LNCaP clone FGC (cell line): ENCODE data around the gene TACR1.

Source experiments
- DNase-seq: peaks from one replicate; pipeline ENCODE4 v3.0.0-alpha.2; 2011; ENCODE audit warnings: low read depth
- H3K4me3 ChIP-seq: 2 replicates; pipeline ENCODE4 v1.5.1; 2011; ENCODE audit warnings: mild to moderate bottlenecking, low read depth, low read length, control low read depth
- TF ChIP-seq, protein P1 (sequence below): IDR thresholded peaks from 2 replicates; pipeline ENCODE4 v1.5.1; 2012; ENCODE audit warnings: mild to moderate bottlenecking; ENCODE audit not compliant: control insufficient read depth, insufficient read depth; ENCODE audit errors: extremely low read depth

TACR1 gene

GRCh38 chr2:75074708-75075107 is 124.6 kb downstream of the TACR1 start:
- TF ChIP-seq, protein P1, sequence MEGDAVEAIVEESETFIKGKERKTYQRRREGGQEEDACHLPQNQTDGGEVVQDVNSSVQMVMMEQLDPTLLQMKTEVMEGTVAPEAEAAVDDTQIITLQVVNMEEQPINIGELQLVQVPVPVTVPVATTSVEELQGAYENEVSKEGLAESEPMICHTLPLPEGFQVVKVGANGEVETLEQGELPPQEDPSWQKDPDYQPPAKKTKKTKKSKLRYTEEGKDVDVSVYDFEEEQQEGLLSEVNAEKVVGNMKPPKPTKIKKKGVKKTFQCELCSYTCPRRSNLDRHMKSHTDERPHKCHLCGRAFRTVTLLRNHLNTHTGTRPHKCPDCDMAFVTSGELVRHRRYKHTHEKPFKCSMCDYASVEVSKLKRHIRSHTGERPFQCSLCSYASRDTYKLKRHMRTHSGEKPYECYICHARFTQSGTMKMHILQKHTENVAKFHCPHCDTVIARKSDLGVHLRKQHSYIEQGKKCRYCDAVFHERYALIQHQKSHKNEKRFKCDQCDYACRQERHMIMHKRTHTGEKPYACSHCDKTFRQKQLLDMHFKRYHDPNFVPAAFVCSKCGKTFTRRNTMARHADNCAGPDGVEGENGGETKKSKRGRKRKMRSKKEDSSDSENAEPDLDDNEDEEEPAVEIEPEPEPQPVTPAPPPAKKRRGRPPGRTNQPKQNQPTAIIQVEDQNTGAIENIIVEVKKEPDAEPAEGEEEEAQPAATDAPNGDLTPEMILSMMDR = no peak
- no peak overlapping the region for H3K4me3 ChIP-seq
- DNase-seq = no peak

DNA sequence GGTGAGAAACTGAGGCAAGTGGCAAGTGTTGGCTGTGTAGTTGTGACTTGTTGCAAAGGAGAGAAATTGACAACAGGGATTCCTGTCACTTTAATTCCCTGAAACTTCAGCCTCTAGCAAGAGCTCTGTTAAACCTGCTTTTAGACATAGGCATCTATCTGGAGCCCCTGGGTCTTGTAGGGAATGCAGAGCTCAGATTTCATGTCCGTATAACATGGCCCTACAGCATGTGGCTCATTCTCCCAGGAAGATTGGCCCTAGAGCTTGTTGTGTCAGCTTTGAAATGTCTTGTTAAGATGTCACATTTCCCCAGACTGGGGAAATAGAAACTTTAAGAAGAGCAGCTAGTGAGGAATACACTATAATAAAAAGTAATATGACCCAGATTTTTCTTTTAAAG is 125.1 kb downstream of the TACR1 start:
- DNase-seq = no peak
- H3K4me3 ChIP-seq = no peak overlapping the region
- TF ChIP-seq, protein P1 = no peak

GRCh38 chr2:75071766-75072165 is 127.6 kb downstream of the TACR1 start:
- no peak overlapping the region for H3K4me3 ChIP-seq
- TF ChIP-seq, protein P1 = no peak
- no peak for DNase-seq

- H3K4me3 ChIP-seq = no peak overlapping the region
- DNase-seq = no peak
- TF ChIP-seq, protein P1 = no peak
These were observed 130.8 kb downstream of the TACR1 start for GRCh38 chr2:75068546-75068945.

GRCh38 chr2:75067506-75067905 is 131.8 kb downstream of the TACR1 start:
- TF ChIP-seq, protein P1 = no peak
- DNase-seq = no peak
- H3K4me3 ChIP-seq = no peak overlapping the region

GRCh38 chr2:75066121-75066902 is 133.0 kb downstream of the TACR1 start:
- H3K4me3 ChIP-seq = no peak overlapping the region
- no peak for DNase-seq
- TF ChIP-seq, protein P1 = no peak
